ENCODE data around the gene SLC12A5.

SLC12A5 gene

GRCh38 chr20:46030284-46031013, 1.4 kb downstream of the SLC12A5 start:
- no peak for DNase-seq

DNA sequence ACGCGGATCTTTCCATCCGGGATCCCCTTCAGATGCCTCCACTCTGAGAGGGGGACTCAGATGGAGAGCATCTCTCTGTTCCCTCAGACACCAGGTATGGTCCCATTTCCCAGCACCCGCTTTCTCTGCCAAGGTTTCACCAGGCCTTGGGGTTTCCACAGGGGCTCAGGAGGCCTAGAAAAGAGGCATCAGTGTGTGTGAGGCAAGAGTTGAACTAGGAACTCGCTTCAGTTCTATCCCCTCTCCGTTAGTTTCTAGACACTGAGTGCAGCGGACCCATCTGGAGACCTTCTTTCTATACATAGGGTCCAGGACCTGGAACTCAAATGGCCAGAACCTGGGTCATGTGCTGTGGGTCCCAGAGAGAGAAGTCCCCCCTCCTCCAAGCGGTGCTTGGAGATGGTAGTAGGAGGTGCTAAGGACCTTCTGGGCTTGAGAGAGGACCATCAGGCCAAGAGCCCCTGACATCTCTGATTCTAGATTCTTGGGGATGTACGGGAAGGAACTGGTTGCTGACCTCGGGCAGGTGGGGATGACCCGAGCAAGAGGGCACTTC, 2.1 kb downstream of the SLC12A5 start:
- DNase-seq = no peak

GRCh38 chr20:46031701-46032254, 2.8 kb downstream of the SLC12A5 start:
- peak; percentile 91 for DNase-seq

DNA sequence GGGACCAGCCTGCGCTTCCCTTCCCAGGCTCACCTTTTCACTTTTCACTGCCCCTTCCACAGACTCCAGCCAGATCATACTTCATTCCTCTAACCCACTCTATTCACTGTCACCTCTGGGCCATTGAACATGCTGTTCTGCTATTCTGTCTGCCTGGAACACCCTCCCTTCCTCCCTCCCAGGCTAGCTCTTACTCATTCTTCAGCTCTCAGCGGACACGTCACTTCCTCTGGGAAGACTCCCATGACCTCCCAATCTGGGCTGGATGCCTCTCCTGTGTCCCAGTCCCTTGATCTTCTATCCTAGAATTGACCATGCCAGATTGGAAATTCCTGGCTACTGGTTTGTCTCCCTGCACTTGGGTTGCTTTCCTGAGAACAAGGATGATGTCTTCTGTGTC, 5.0 kb downstream of the SLC12A5 start:
- no peak for DNase-seq

GRCh38 chr20:46035253-46035652, 6.2 kb downstream of the SLC12A5 start:
- no peak for DNase-seq

DNA sequence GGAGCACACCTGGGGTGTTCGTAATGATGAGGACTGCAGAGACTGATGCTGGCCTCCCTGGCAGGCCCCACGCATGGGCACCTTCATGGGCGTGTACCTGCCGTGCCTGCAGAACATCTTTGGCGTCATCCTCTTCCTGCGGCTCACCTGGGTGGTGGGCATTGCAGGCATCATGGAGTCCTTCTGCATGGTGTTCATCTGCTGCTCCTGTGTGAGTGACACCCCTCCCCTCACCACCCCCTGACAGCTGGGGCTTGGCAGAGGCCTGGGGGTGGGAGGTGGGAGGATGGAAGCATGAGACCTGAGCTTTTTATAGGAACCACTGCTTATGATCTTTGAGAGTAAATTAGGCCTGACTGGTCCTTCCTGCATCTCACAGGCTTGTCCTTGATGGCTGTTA, 6.7 kb downstream of the SLC12A5 start:
- no peak for DNase-seq

- no peak for DNase-seq
Measured at GRCh38 chr20:46036370-46036769, 7.4 kb downstream of the SLC12A5 start.

DNA sequence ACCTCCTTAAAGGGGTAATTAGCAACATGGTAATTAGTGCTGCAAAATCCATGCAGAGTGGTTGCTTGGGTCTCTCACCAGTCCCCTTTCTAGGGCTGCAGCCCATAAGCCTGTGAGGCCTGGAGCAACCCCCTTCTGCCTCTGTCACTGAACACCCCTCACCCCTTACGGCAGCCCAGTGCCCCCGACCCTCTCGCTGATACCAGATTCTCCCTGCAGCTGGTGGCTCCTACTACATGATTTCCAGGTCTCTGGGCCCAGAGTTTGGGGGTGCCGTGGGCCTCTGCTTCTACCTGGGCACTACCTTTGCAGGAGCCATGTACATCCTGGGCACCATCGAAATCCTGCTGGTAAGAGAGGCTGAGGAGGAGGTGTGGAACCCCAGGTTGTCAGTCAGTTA, 8.0 kb downstream of the SLC12A5 start:
- no peak for DNase-seq

DNA sequence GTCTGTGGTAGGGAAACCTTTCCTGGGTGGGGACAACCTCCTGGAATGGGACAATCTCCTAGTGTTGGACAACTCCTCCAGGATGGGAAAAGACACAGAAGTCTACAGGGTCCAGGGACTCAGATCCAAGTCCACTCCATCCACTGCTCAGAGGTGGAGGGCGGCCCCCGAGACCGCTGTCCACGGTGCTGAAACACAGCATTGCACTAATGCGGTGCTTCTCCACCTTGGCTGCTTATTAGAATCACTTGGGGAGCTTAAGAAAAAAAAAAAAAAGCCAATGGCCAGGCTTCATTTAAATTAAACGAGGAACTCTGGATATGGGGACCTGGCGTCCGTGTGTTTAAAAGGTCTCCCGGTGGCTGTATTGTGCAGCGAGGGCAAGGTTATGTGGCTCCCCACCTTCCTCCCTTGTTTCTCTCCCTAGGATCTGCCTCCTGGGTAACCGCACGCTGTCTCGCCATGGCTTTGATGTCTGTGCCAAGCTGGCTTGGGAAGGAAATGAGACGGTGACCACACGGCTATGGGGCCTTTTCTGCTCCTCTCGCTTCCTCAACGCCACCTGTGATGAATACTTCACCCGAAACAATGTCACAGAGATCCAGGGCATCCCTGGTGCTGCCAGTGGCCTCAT, 12.0 kb downstream of the SLC12A5 start:
- DNase-seq = no peak

DNA sequence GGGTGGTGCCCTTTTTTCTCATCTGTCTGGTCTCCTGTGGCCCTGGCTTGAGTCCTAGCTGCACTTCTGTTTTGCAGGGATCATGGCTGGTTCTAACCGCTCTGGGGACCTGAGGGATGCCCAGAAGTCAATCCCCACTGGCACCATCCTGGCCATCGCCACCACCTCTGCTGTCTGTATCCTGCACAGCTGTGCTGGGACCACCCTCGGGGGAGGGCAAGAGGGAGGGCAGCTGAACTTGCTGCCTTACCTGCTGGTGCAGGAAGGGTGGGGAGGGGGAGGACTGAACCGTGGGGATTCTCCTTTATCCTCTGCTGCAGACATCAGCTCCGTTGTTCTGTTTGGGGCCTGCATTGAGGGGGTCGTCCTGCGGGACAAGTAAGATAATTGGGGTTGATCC, 14.5 kb downstream of the SLC12A5 start:
- no peak for DNase-seq

- no peak for DNase-seq
Measured at GRCh38 chr20:46044896-46045295, 15.9 kb downstream of the SLC12A5 start.

GRCh38 chr20:46046588-46047310, 17.7 kb downstream of the SLC12A5 start:
- no peak for DNase-seq

GRCh38 chr20:46047821-46048220, 18.8 kb downstream of the SLC12A5 start:
- no peak for DNase-seq

GRCh38 chr20:46049190-46049589, 20.2 kb downstream of the SLC12A5 start:
- DNase-seq = no peak

DNA sequence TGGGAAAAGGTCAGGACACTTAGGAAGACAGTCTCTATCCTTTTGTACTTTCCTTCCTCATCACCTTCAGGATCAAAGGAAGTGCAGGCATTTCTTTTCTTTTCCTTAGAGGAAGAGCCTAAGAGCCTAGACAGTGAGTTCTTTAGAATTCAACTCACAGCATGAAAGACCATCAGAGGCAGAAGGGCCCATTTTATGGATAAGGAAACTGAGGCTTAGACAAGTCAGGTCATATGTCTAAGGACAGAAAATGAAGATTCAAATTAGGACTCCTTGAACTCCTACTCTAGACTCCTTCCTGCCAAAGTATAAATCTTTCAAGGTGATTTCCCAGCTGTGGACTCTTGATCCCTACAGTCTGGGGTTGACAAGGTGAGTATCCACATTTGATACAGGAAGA, 20.8 kb downstream of the SLC12A5 start:
- DNase-seq = no peak

DNA sequence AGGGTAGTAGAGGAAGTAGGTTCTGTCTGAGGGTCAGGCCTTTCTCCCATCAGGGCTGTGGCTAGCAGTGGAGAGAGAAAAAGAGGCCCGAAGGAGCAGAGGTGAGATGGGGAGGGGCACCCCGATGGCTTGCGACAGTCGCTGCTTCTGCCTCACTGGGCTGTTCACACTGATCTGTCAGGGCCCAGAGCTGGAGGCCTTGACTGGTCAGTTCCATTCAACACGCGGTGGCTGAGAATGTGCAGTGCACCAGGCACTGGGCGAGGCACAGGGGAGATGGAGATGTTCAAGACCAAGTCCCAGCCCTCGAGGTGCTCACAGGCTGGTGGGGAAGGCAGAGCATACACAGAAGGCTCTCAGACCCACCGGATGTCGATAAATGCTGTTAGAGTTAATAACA, 21.4 kb downstream of the SLC12A5 start:
- DNase-seq = no peak

DNA sequence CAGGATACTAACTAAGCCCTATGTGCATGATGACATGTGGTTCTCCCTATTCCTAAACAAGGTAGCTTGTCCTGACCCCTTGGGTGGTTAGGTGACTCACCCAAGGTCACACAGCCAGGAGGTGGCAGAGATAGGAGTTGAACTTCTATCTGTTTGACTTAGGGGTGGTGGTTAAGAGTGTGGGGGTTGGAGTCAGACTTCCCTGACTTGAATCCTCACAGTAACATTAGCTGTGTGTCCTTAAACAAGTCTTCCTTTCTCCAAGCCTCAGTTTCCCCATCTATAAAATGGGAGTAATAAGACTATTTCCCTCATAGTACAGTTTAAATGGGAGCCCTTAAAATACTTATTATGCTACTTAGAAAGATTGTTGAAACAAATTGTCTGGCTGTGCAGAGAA, 21.9 kb downstream of the SLC12A5 start:
- DNase-seq = no peak

DNA sequence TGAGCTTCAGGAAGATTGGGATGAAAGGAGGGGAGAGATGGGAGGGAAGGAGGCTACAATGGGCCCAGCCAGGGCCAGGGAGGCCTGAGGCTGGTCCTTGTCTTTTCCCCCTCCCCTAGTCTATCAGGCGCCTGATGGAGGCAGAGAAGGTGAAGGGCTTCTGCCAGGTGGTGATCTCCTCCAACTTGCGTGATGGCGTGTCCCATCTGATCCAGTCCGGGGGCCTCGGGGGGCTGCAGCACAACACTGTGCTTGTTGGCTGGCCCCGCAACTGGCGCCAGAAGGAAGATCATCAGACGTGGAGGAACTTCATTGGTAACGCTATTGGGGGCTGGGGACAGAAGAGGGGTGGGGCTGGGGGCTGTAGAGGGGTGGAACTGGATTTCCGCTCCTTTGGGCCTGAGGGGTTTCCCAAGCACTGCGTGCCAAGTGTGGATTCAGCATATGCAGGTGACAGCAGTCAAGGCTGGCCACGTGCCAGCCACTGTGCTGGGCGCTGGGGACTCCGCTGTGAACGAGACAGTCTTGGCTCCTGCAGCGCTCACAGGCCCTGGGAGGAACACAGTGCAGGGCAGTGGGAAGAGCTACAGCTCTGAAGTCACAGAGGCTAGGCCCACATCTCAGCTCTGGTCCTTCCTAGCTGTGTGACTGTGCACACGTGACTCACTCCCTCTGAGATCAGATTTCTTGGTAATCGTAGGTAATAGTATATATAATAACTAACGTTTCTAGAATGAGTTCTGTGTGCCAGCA, 22.7 kb downstream of the SLC12A5 start:
- DNase-seq = no peak

DNA sequence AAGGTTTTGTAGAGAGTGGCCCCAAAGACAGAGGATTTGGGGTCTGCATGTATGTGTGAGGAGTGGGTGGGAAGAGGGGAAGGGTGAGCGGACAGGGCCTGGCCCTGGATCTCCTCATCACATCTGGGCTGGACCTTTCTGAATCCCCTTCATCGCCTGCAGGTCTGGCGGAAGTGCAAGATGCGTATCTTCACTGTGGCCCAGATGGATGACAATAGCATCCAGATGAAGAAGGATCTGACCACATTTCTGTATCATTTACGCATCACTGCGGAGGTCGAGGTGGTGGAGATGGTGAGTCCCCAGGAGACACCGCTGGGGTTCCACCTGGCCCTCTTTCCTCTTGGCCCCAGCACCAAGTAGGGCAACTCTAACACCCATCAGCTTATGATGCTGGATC, 24.4 kb downstream of the SLC12A5 start:
- no peak for DNase-seq

DNA sequence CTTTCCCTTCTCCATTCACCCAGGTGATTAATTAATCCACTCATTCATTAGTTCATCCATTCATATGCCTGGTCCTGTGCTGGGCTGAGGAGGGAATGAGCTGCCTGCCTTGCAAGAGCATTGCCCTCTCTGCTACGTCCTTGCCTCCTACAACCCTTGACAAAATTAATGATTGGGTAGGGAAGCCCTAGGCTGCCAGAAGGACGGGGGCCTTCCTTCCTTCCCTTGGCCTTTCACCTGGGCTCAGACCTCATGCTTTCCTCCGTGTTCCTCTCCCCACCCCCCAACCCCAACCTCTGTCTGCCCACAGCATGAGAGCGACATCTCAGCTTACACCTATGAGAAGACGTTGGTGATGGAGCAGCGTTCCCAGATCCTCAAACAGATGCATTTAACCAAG, 25.6 kb downstream of the SLC12A5 start:
- DNase-seq = no peak

- no peak for DNase-seq
Measured at GRCh38 chr20:46055269-46055668, 26.3 kb downstream of the SLC12A5 start.

DNA sequence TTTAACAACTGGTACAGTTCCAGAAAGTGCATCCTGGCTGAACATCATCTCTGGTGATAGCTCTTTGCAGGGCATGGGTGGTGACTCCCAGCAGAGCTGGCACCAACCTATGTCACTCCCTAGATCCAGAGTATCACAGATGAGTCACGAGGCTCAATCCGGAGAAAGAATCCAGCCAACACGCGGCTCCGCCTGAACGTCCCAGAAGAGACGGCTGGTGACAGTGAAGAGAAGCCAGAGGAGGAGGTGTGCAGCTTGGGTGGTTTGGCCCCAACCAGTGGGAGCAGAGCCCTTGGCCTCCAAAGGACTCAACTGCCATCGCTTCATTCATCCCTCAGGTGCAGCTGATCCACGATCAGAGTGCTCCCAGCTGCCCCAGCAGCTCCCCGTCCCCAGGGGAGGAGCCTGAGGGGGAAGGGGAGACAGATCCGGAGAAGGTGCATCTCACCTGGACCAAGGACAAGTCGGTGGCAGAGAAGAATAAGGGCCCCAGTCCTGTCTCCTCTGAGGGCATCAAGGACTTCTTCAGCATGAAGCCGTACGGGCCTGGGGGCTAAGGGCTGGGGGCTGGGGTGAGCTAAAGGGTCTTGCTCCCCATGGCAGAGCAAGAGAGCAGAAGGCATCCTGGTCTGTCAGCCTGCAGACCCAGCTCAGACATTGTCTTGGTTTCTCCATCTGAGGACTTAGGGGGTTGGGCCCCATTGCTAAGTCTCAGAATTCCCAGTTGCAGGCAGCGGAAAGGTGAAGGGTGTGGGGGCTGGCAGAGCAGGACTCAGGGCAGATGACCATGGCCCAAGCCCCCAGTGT, 27.2 kb downstream of the SLC12A5 start:
- no peak for DNase-seq
